ENCODE results near the gene PDSS2. TPM values are rescaled to one million over a fixed set of nuclear protein-coding genes. Genes with fewer than 3 reads are reported as not detected.

The PDSS2 gene
- total RNA-seq, 1 donor from 2014 or later: 14.9 TPM

DNA sequence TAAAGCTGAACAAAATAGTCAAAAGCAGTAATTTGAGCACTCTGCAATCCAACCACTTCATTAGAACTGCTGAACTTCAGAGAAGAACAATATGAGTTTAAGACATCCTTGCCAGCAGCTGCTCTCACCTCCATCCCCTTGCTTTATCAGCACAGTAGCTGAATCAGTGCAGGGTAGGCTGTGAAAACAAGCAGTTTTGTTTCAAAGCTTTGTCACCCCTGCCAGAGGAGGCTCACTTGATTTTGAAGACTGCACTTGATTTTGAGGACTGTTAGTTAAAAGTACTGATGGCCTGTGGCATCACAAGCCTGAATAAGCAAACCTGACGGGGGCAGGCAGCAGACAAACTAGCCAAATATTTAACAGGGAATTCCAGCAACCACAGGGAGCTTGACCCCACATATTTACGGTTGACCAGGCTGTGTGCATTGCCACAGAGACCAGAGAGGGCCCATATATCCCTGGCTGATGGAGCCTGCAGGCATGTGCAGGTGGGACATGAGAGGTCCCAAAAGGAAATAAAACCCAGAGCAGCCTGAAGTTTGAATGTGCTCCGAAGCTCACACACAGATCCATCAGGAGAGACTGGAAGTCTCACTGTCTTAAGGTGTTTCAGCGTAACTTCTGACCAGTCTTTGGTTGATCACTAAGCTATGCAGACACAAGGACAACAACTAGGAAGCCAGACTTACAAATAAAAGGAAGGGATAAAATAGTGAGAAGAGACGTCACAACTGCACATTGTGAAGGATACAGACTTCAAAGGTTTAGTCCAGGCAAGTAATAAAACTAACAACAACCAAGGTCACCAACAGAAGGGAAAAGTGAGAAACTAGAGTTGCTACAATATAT, 97.4 kb downstream of the PDSS2 start:
- H3K9ac ChIP-seq: no peak overlapping the region
- H3K4me1 ChIP-seq: peaks cover 10% of the 10 kb centered on the region
- H3K9me3 ChIP-seq (ENCODE audit: low read depth): no peaks in the 10 kb centered on the region
- H3K4me2 ChIP-seq: no peak overlapping the region
- H3K4me3 ChIP-seq: no peak overlapping the region
- Mint-ChIP-seq H3K4me3 (no peak overlapping the region), H3K4me1 (peaks cover 7% of the 10 kb centered on the region), H3K9me3 (peaks cover 23% of the 10 kb centered on the region), H3K36me3 (peaks cover 18% of the 10 kb centered on the region), H3K27ac (no peak overlapping the region), H3K27me3 (ENCODE audit: insufficient read depth, low read depth) (no peaks in the 10 kb centered on the region)
- no peaks in the 10 kb centered on the region for H3F3A ChIP-seq (ENCODE audit: low read depth)
- no peaks in the 10 kb centered on the region for H3K79me2 ChIP-seq (ENCODE audit: low read depth)
- no peaks in the 10 kb centered on the region for H3K36me3 ChIP-seq
- TF ChIP-seq, protein P1, sequence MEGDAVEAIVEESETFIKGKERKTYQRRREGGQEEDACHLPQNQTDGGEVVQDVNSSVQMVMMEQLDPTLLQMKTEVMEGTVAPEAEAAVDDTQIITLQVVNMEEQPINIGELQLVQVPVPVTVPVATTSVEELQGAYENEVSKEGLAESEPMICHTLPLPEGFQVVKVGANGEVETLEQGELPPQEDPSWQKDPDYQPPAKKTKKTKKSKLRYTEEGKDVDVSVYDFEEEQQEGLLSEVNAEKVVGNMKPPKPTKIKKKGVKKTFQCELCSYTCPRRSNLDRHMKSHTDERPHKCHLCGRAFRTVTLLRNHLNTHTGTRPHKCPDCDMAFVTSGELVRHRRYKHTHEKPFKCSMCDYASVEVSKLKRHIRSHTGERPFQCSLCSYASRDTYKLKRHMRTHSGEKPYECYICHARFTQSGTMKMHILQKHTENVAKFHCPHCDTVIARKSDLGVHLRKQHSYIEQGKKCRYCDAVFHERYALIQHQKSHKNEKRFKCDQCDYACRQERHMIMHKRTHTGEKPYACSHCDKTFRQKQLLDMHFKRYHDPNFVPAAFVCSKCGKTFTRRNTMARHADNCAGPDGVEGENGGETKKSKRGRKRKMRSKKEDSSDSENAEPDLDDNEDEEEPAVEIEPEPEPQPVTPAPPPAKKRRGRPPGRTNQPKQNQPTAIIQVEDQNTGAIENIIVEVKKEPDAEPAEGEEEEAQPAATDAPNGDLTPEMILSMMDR (IDR thresholded peaks at IDR 0.05): no peak
- TF ChIP-seq EZH2 (IDR thresholded peaks at IDR 0.05) (no peak), EZH2phosphoT487 (IDR thresholded peaks at IDR 0.05) (no peak)
- DNase-seq (ENCODE audit: low spot score): peak; percentile 34
- H3K27ac ChIP-seq: no peak overlapping the region
- H2AFZ ChIP-seq (replicated peaks): no peak overlapping the region
- H3K27me3 ChIP-seq: no peaks in the 10 kb centered on the region
- H4K20me1 ChIP-seq (ENCODE audit: low read depth): no peaks in the 10 kb centered on the region

DNA sequence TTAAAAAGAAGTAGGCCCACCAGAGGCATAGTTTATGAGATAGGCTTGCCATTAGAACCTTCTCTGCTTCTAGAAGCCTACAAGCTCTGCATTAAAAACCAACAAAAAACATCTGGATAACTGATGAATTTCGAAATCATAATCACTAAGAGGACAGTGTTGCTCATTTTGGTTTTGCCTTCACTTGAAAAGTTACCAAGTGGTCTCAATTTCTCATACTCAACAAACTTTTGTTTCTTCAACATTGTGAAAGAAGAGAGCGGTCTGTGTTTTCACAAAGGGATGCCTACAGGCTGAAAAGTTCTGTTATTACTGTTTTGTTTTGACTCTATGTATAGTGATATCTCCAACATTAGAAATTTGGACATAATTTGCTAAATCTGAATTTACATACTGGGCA, 98.9 kb downstream of the PDSS2 start:
- Histone ChIP-seq H3K27ac (no peak overlapping the region), H3K4me2 (no peak overlapping the region), H3K4me3 (no peak overlapping the region), H3K9me3 (ENCODE audit: low read depth) (no peaks in the 10 kb centered on the region), H3K27me3 (no peaks in the 10 kb centered on the region), H3F3A (ENCODE audit: low read depth) (no peaks in the 10 kb centered on the region), H4K20me1 (ENCODE audit: low read depth) (no peaks in the 10 kb centered on the region), H3K4me1 (peaks cover 10% of the 10 kb centered on the region), H2AFZ (replicated peaks) (no peak overlapping the region), H3K36me3 (no peaks in the 10 kb centered on the region), H3K79me2 (ENCODE audit: low read depth) (no peaks in the 10 kb centered on the region), H3K9ac (no peak overlapping the region)
- no peak for DNase-seq (ENCODE audit: low spot score)
- TF ChIP-seq EZH2phosphoT487 (IDR thresholded peaks at IDR 0.05): no peak
- TF ChIP-seq, protein P1 (IDR thresholded peaks at IDR 0.05): no peak
- no peak for TF ChIP-seq EZH2 (IDR thresholded peaks at IDR 0.05)
- H3K4me3 Mint-ChIP-seq: no peak overlapping the region
- peaks cover 18% of the 10 kb centered on the region for H3K36me3 Mint-ChIP-seq
- H3K27me3 Mint-ChIP-seq (ENCODE audit: insufficient read depth, low read depth): no peaks in the 10 kb centered on the region
- peaks cover 7% of the 10 kb centered on the region for H3K4me1 Mint-ChIP-seq
- peaks cover 23% of the 10 kb centered on the region for H3K9me3 Mint-ChIP-seq
- H3K27ac Mint-ChIP-seq: no peak overlapping the region

GRCh38 chr6:107357842-107358241, 101.5 kb downstream of the PDSS2 start:
- no peak for DNase-seq (ENCODE audit: low spot score)
- Histone ChIP-seq H3K4me1 (peaks cover 10% of the 10 kb centered on the region), H3K27me3 (no peaks in the 10 kb centered on the region), H3K4me3 (no peak overlapping the region), H3K27ac (no peak overlapping the region), H2AFZ (replicated peaks) (no peak overlapping the region), H3K9me3 (ENCODE audit: low read depth) (no peaks in the 10 kb centered on the region), H3K79me2 (ENCODE audit: low read depth) (no peaks in the 10 kb centered on the region), H3K36me3 (no peaks in the 10 kb centered on the region), H4K20me1 (ENCODE audit: low read depth) (no peaks in the 10 kb centered on the region), H3K4me2 (no peak overlapping the region), H3F3A (ENCODE audit: low read depth) (no peaks in the 10 kb centered on the region), H3K9ac (no peak overlapping the region)
- no peak overlapping the region for H3K27ac Mint-ChIP-seq
- peaks cover 7% of the 10 kb centered on the region for H3K4me1 Mint-ChIP-seq
- peaks cover 6% of the 10 kb centered on the region for H3K36me3 Mint-ChIP-seq
- H3K9me3 Mint-ChIP-seq: peaks cover 6% of the 10 kb centered on the region
- H3K4me3 Mint-ChIP-seq: no peak overlapping the region
- no peaks in the 10 kb centered on the region for H3K27me3 Mint-ChIP-seq (ENCODE audit: insufficient read depth, low read depth)
- TF ChIP-seq EZH2phosphoT487 (IDR thresholded peaks at IDR 0.05): no peak
- TF ChIP-seq, protein P1 (IDR thresholded peaks at IDR 0.05): no peak
- TF ChIP-seq EZH2 (IDR thresholded peaks at IDR 0.05): no peak
